Hematopoietic multipotent progenitor cell treated with erythropoietin and hydrocortisone succinate and interleukin-3 and kit ligand, for 8 days (in vitro differentiated cells): ENCODE results near the gene ZNF451.

Source experiments
- DNase-seq: peaks from one replicate; pipeline ENCODE4 v3.0.0-alpha.2; 2015

ZNF451 gene

DNA sequence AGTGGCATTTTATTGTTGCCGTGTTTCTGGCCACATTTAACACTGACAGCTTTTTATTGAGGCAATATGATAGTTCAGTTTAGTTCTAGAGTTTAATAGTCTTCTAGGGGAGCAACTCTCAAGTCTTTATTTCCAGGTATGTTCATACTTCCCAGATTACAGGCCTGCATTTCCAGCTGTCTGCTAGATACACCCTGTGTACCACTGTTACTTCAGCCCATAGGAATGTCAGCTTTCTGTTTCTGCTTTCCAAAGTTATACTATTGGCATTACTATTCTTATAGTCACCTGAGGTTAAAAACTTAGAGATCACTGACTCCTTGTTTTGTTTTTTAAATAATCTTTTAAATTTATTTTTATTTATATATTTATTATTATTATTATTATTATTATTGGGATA, 7.6 kb downstream of the ZNF451 start:
- DNase-seq: no peak

DNA sequence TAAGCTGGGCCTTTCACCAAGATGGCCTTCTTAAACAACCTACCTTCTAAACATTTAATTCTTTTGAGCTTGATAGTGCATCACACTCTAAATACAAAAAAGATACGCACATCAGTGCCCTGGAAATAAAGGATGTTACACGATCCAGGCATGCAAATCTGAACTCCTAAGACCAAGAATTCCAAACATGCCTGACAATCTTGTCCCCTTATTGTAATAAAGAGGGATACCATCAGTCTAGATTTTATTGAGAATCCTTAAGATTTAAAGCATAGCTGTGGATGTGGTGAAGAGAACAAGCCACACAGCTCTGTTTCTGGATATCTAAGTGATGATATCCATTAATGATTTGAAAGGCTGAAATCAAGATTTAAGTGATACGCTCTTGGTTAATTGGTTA, 13.0 kb downstream of the ZNF451 start:
- no peak for DNase-seq

DNA sequence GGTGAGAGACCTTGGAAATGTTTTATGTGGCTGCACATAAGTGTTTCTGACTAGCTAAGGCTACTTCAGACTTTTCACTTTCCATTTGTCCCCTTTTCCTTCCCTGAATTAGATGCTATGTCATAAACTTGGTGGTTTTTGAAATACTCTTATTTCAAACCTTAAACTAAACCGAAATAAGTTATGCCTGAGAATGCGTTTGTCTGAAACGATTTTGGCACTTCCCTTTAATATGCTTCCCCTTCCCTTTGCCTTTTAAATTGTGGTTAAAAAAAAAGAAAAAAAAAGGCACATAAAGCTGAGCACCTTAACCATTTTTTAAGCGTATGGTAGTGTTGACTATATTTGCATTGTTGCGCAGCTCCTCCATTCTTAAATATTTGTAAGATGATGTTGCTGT, 14.3 kb downstream of the ZNF451 start:
- no peak for DNase-seq

DNA sequence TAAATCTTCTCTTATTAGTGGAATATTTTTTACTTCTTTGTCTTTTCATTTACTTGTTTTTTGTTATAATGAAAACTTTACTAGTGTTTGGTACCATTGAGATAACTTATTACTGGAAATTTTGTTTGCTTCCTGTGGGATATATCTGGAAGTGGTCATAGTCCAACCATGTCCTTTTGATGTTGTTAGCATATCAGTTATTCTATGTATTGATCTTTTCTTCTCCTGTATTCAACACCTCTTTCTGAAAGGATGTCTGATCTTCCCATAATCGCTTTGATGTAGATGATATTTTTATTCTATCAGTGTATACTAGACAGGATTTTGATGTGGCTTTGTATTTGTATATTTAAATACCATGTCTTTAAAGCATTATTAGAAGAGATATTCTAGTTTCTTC, 17.0 kb downstream of the ZNF451 start:
- DNase-seq: no peak

DNA sequence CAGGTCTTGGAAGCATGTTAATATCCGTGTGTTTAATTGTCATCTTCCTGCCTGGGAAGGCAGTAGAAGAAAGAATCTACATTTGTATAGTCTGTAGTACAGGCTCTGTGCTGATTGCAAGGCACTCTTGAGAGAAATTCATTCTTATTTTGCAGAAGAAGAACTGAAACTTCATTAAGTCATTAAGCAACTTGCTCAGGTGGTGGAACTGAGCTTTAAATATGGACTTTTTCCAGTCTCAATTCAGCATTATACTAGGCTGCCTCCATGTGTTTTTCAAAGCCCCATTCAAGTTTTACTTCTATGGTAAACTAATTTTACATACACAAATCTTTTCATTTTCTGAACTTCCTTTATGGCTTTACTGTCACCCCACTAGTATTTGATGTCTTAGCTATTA, 18.7 kb downstream of the ZNF451 start:
- no peak for DNase-seq

DNA sequence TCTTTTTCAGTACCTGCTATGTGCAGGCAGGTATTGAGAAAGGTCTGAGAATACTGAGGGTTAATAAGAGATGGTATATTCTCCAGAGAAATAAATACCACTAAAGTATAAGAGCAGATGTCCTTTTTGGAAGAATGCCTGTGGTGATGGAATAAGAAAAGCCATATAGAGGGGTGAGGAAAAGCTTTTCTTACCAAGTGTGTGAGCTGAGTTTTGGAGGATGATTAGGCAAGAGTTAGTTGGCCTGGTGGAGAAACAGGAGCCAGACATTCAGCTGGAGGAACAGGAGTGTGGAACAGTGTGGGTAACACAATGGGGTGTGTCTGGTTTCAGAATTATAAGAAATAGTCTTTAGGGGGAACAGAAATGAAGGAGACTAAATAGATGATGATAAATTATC, 19.9 kb downstream of the ZNF451 start:
- DNase-seq: no peak

DNA sequence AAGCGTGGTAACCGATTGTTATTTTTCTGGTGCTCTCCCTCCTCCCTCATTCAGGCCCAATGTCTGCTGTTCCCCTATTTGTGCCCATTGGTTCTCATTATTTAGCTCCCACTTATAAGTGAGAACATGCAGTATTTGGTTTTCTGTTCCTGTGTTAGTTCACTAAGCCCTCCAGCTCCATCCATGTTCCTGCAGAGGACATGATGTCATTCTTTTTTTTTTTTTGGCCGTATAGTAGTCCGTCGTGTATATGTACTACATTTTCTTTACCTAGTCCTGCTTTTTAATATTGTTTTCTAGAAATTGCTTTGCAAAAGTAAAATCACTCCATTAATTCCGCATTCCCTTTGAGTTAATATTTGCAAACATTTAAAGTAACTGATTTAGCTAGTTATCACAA, 23.1 kb downstream of the ZNF451 start:
- DNase-seq: no peak

DNA sequence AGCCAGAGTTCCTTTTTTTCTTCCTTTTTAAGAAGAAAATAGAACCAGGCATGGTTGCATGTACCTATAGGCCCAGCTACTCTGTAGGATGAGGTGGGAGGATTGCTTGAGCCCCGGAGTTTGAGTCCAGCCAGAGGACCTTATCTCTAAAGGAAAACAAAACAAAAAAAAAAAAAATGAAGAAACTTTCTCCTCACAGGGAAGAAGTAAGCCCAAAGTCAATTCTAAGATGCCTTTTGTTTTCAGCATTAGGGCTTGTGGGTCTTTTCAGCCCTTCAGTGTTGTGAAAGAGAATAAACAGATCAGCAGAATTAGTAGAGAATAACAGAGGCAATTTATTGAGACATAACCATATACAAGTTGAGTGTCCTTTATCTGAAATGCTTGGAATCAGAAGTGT, 26.8 kb downstream of the ZNF451 start:
- DNase-seq: no peak

DNA sequence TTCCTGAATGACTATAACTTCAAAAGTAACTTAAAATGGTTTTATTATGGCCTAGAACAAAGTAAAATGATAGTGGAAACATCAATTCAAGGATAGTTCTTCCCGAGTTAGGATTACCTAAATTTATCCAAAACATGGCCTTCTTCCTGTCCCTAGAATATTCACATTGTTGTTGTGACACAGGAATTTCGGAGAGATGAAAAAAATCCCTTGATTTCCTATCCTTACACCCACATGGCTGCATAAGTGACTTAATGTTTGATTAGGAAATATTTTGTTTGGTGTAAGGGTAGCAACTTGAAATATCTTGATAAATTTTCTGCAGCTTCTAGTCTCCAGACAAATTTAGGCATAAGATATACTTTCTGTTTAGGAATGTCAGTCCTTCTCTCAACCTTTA, 27.8 kb downstream of the ZNF451 start:
- DNase-seq: no peak

DNA sequence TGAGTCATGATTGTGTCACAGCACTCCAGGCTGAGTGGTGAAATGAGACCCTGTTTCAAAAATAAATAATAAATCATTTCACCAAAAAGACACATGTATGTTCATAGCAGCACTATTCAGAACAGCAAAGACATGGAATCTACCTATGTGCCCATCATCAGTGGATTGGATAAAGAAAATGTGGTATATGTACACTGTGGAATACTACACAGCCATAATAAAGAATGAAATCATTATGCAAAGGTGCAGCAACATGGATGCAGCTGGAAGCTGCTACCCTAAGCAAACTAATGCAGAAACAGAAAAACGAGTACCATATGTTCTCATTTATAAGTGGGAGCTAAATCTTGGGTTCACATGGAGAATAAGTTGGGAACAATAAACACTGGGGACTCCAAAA, 33.1 kb downstream of the ZNF451 start:
- no peak for DNase-seq

DNA sequence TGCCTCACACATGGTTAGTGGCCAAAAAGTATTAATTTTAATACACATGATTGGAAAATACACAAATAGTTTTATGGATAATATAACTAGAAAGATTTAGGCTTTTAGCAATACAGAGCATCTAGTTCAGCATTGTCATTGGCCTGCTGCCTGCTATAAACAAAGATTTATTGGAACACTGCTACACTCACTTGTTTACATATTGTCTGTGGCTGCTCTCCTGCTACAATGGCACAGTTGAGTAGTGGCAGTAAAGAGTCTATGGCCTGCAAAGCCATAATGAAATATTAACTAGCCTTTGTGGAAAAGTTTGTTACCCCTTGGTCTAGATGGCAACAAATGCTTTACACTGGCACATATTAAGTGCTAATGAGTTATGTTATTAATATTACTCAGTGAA, 37.8 kb downstream of the ZNF451 start:
- DNase-seq: no peak

DNA sequence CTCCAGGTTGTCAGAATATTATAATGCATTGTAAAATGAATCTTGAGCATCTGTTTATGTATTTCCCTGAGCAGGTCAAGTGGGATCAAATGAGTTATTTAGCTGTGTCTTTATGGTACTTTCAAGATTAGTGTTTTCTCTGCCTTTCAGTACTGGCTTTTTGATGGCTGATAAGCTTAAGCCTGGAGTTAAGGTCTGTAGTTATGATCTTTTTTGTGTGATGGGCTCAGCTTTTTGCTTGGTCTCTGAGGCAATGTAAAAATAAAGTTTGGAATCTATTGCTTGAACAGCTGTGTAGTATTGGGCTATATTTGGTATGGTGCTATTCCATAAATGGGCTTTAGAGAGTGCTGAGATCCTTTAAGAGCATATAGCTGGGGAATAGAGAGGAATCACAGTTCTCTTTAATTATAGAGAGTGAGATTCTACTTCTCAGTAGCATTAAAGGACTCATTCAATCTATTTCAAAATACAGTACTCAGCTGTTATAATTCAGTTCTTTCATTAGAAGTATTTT, 40.7 kb downstream of the ZNF451 start:
- DNase-seq: no peak

DNA sequence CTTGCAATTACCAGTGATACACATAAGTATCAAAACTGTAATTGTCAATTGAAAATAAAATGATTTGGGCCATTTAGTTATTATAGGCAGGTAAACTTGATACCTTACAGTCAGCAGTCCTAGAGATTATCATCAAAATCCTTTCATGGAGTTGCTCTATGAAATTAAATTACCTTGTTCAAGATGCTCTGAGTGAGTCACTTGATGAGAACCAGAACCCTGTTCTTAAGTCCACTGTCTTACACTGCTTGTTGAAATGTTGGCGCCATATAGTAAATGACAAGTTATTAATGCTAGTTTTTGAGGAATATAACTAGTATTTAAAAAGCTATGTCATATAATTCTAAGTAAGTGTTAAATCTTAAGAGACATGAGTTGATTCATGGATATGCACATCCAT, 45.0 kb downstream of the ZNF451 start:
- no peak for DNase-seq

DNA sequence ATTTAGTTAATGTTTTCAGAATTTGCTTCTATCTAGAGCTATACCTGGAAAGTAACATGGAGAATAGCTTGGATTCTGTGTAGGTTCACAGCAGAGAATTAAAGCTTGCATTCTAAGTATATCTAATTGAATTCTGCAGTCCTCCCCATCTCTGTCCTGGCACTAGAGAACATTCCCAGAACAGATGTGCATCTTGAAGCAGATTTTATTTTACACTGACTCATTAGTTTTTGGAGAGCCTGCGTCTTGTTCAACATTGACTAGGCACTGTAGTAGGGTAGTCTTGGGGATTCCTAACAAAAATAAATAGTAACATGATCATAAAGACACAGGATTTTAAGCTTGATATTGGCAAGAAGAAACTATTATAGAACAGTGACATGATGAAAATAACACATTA, 45.9 kb downstream of the ZNF451 start:
- no peak for DNase-seq

DNA sequence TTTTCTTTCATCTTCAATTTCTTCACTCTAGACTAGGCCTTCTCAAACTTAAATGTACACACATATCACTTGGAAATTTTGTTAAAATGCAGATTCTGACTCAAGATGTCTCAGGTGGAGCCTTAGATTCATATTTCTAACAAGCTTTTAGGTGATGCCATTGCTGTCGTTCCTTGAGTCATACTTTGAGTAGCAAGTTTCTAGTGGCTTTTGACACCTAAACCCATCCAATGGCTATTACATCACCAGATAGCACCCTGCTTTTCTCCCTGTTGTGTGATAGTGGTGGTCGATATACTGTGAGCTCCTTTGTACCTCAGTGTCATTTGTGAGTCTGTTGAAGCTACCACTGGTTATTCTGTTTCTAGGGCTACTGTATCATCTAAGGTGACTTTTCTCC, 47.4 kb downstream of the ZNF451 start:
- no peak for DNase-seq

DNA sequence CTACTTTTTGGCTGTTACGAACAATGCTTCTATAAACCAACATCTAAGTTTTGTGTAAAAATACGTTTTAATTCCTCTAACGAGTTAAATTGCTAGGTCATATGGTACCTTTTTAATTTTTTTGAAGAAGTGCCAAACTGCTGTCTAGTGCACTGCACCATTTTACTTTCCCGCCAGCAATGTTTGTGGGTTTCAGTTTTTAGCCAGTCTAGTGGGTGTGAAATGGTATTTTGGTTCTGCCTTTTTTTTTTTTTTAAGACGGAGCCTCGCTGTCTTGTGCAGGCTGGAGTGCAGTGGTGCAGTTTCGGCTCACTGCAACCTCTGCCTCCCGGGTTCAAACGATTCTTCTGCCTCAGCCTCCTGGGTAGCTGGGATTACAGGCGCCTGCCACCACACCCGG, 48.0 kb downstream of the ZNF451 start:
- DNase-seq: no peak

DNA sequence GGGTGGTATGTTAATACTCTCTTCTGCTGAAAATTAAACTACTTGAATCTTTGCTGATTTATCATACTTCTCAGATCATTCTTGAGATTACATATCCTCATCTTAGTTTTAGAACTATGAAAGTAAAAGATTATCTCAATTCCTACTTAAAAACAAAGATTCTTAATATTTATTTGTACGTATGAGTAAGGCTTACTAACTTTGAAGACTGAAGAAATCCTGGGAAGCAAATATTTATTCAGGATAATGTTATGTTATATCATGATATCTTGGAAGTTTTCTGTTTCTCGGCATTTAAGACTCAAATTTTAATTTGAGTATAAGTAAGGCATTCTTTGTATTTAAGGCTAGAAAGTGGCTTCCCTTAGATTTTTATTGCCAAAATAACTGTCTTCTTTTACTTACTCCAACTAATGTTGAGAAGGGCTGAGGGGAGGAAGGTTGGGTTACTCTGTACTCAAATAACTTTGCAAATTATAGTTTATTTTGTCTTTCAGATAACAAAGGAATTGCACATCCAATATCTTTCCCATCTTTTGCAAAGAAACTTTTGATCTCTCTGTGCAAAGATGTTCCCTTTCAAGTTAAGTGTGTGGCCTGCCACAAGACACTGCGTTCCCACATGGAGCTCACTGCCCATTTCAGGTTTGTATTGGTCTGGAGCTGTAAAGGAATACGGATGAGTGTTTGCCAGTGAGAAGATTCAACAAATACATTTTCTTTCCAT, 51.6 kb downstream of the ZNF451 start:
- no peak for DNase-seq

DNA sequence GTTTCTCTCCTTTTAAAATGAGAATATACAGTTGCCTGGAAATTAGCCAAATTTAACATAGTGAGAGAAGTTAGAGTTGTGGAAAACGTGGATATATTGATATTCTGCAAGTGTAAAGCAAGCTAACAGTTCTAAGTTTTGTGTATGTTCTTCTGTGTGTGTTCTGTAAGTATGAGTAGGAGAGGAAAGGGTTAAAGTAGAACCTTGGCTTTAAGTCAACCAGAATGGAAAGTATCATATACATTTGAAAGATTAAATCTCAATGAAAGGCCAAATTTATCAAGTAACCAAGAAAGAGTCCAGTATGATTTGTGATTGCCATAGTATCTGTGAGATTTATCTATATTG, 52.2 kb downstream of the ZNF451 start:
- no peak for DNase-seq

DNA sequence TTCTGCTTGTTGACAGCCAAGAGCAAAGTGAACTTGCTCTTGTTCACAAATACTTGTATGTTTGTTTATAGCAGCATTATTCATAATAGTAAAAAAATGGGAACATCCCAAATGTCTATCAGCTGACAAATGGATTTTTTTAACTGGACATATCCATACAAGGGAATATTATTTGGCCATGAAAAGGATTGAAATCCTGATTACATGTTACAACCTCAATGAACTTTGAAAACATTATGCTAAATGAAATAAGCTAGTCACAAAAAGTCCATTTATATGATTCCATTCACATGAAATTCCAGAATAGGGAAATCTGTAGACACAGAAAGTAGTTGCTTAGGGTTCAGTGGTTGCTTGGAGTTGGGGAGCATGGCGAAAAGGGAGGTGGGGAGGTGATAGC, 53.7 kb downstream of the ZNF451 start:
- DNase-seq: no peak

DNA sequence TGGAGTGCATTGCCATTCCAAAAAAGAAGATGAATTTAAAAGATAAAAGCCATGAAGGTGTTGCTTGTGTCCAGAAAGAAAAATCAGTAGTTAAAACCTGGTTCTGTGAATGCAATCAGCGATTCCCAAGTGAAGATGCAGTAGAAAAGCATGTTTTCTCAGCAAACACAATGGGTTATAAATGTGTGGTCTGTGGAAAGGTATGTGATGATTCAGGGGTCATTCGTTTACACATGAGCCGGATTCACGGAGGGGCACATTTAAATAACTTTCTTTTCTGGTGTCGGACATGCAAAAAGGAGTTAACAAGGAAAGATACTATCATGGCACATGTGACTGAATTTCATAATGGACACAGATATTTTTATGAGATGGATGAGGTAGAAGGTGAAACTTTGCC, 57.4 kb downstream of the ZNF451 start:
- no peak for DNase-seq

DNA sequence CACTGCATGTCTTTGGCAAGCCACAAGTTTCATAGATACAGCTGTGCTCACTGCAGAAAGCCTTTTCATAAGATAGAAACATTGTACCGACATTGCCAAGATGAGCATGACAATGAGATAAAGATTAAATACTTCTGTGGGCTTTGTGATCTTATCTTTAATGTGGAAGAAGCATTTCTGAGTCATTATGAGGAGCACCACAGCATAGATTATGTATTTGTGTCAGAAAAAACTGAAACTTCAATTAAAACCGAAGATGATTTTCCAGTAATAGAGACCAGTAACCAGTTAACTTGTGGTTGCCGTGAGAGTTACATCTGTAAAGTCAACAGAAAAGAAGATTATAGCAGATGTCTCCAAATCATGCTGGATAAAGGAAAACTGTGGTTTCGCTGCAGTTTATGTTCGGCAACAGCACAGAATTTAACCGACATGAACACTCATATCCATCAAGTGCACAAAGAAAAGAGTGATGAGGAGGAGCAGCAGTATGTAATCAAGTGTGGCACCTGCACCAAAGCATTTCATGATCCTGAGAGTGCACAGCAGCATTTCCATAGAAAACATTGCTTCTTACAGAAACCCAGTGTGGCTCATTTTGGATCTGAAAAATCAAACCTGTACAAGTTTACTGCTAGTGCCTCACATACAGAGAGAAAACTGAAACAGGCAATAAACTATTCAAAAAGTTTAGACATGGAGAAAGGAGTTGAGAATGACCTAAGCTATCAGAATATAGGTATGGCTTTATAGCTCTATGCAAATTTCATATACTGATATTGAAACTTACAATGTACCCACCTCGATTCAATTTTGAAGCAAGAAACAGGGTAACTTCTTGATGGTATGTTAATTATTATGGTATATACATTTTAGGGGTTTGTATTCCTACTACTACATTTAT, 58.2 kb downstream of the ZNF451 start:
- no peak for DNase-seq

DNA sequence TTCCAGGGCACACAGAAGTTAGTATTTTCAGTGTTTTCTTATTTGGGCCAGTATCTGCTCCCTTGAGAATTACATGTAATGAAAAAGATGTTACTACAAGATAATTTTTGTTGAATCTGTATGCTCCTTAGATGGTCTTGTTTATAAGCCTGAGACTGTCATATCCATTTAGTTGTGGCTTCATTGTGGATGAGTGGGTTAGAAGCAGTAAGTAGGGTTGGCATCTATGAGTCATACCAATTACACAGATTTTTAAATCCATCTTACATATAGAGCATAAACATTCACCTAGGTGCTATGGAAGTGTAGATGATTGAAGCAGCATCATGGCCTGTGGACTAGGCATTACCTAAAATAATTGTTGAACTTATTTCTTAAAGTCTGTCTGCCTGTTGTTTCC, 68.7 kb downstream of the ZNF451 start:
- no peak for DNase-seq

DNA sequence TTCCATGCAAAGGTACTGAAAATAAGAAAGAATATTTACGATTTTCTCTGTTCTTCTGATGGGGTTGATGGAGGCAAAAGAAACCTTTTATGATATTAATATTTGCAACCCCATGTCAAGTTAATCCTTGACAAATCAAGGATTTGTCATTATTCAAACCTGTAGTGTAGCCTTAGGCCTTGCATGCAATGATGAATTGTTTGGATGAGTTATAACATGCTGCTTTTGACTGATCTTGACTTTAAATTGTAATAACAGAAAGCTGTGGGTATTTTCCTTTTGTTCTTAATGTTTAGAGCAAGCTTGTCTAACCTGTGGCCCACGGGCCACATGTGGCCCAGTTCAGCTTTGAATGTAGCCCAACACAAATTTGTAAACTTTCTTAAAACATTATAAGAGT, 69.1 kb downstream of the ZNF451 start:
- DNase-seq: no peak

DNA sequence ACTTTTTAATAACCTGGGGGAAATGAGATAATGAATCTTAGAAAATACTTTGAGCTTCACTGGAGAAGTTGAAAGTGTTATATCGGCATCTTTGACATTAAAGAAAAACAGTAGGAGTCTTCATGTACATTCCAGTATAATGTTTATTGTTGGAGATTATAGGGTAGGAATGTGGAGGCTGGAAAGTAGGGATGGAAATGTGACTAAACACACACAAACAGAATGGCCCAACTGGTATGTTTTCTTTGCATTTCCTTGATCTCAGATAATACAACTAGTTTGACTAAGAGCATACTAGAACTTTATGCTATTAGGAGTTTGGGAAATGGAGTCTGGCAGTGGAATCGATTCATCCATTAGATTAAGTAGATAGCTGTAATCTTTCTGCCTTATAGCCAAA, 72.0 kb downstream of the ZNF451 start:
- DNase-seq: no peak

DNA sequence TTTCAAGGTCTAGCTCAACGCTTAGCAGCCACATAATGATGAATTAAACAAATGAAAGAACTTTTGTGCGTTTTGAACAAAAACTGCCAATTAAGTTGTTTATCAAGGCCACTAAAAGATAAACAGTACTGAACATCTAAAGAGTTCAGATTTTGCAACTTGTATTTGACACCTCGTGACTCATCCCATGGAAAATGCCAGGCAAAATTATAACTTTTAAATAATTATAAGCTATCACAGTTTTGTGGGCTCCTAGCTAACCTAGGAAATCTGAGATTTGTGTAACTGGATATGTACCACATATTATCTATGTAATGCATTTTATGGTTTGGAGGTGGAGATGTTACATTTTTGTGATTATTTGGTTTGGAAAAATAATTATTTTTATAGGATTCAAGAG, 72.5 kb downstream of the ZNF451 start:
- no peak for DNase-seq
